NCI-H345 treated with DMSO at 0.1 percent for 48 hours (cell line): Measurements from ENCODE around the gene FOXC2.

Source experiments
- DNase-seq: peaks from one replicate; lab custom pipeline; 2025; ENCODE audit not compliant: unreplicated experiment; lab: John Stamatoyannopoulos, UW

The FOXC2 gene

DNA sequence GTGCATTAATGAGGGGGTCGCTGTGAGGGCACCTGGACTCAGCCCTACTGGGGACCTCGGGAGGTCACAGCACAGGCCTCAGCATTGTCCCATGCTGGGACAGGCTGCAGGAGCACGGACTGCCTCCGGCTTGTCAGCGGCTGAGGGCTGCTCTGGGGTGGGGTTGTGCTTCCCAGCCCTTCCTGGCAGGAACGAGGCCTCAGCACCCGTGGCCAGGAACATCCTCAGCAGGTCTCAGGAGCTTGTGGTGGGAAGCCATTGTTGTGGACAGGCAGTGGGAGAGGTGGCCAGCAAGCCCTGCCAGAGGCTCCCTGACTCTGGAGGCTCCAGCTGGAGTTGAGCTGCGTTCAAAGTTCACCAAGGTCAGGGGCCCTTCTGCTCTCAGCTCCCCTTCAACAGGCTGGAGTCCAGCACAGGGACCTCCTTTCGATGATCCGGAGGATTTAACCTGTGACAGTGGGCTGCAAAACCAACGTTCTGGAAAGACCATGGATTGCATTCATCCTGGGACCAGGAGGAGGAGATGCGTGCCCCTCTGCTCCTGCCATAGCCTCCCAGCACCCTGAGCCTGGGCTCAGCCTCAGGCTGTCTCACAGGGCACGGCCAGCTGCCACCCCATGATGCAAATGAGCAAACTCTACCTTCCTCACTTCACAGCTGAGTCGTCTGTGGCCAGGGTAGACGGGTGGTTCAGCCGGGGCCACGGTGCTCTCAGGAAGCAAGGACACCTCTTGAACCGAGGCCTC, 44.3 kb downstream of the FOXC2 start:
- DNase-seq, result no peak

DNA sequence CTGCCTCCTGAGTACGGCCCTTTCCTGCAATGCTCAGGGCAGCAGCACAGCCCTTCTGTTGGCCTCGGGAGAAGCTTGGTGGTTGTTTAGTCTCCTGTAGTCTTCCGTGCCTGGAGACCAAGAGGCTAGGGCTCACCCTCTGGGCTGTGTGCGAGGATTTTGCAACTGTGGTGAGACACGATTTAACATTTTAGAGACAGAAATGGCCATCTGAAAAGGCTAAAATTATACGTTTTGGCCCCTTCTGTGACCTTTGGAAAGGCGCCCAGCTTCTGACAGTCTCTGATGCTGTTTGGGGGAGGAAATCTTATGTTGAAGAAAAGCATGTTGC, 44.9 kb downstream of the FOXC2 start:
- no peak for DNase-seq

GRCh38 chr16:86611941-86612340, 45.3 kb downstream of the FOXC2 start:
- DNase-seq, result no peak

DNA sequence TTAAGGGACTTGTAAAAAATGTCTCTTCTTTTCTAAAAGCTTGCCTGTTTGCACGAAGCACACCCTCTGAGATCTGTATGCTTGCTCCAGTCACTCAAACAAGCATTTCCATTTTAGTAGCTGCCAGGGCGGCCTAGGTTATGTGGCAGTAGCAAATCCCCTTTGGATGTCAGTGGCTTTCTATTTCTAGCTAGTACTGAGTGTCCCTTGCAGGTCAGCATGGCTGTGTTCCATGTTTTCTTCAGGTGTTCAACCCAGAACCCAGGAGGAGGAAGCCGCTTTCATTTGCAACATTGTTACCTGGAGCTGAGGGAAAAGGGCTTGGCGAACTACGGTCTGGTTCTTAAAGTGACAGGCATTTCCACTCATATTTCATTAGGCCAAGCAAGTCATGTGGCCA, 48.1 kb downstream of the FOXC2 start:
- DNase-seq, result no peak

GRCh38 chr16:86616906-86617305, 50.3 kb downstream of the FOXC2 start:
- DNase-seq, result no peak

GRCh38 chr16:86618431-86619238, 52.0 kb downstream of the FOXC2 start:
- DNase-seq, result no peak
